ENCODE measurements around the gene RBMS3.

Gene RBMS3

GRCh38 chr3:29249829-29250345 is 31.0 kb upstream of the RBMS3 start:
- no peak overlapping the region for H3K27ac ChIP-seq
- no peaks in the 10 kb centered on the region for H3K36me3 ChIP-seq
- no peak overlapping the region for H3K4me3 ChIP-seq
- no peak overlapping the region for H3K9ac ChIP-seq
- H3K27me3 ChIP-seq: no peaks in the 10 kb centered on the region
- H3K9me3 ChIP-seq: no peaks in the 10 kb centered on the region
- TF ChIP-seq Cebpa-rat (IDR thresholded peaks at IDR 0.05): no peak
- H3K4me2 ChIP-seq: no peak overlapping the region
- no peaks in the 10 kb centered on the region for H3K4me1 ChIP-seq
- H4K20me1 ChIP-seq: no peaks in the 10 kb centered on the region

GRCh38 chr3:29255854-29256696 is 24.8 kb upstream of the RBMS3 start:
- no peaks in the 10 kb centered on the region for H3K27me3 ChIP-seq
- H3K4me1 ChIP-seq: no peaks in the 10 kb centered on the region
- TF ChIP-seq Cebpa-rat (IDR thresholded peaks at IDR 0.05): no peak
- H3K9me3 ChIP-seq: no peaks in the 10 kb centered on the region
- H4K20me1 ChIP-seq: no peaks in the 10 kb centered on the region
- H3K9ac ChIP-seq: no peak overlapping the region
- H3K36me3 ChIP-seq: no peaks in the 10 kb centered on the region
- H3K4me3 ChIP-seq: no peak overlapping the region
- no peak overlapping the region for H3K4me2 ChIP-seq
- H3K27ac ChIP-seq: no peak overlapping the region

- Histone ChIP-seq H3K4me2 (no peak overlapping the region), H3K9ac (no peak overlapping the region), H3K4me3 (no peak overlapping the region), H4K20me1 (no peaks in the 10 kb centered on the region), H3K27me3 (no peaks in the 10 kb centered on the region), H3K36me3 (no peaks in the 10 kb centered on the region), H3K4me1 (no peaks in the 10 kb centered on the region), H3K27ac (no peak overlapping the region), H3K9me3 (no peaks in the 10 kb centered on the region)
- no peak for TF ChIP-seq Cebpa-rat (IDR thresholded peaks at IDR 0.05)
These were observed 22.7 kb upstream of the RBMS3 start for GRCh38 chr3:29258161-29258560.

- no peak for TF ChIP-seq Cebpa-rat (IDR thresholded peaks at IDR 0.05)
- Histone ChIP-seq H4K20me1 (no peaks in the 10 kb centered on the region), H3K4me2 (no peak overlapping the region), H3K9me3 (no peaks in the 10 kb centered on the region), H3K9ac (no peak overlapping the region), H3K27me3 (no peaks in the 10 kb centered on the region), H3K4me1 (no peaks in the 10 kb centered on the region), H3K4me3 (no peak overlapping the region), H3K27ac (no peak overlapping the region), H3K36me3 (no peaks in the 10 kb centered on the region)
These were observed 19.8 kb upstream of the RBMS3 start for GRCh38 chr3:29261119-29261518.

GRCh38 chr3:29263476-29263875 is 17.4 kb upstream of the RBMS3 start:
- H3K4me1 ChIP-seq: no peaks in the 10 kb centered on the region
- no peaks in the 10 kb centered on the region for H3K27me3 ChIP-seq
- H3K4me2 ChIP-seq: no peak overlapping the region
- no peaks in the 10 kb centered on the region for H4K20me1 ChIP-seq
- no peaks in the 10 kb centered on the region for H3K36me3 ChIP-seq
- no peak for TF ChIP-seq Cebpa-rat (IDR thresholded peaks at IDR 0.05)
- H3K4me3 ChIP-seq: no peak overlapping the region
- H3K27ac ChIP-seq: no peak overlapping the region
- no peaks in the 10 kb centered on the region for H3K9me3 ChIP-seq
- no peak overlapping the region for H3K9ac ChIP-seq

- H3K4me1 ChIP-seq: no peaks in the 10 kb centered on the region
- H3K9ac ChIP-seq: no peak overlapping the region
- no peak overlapping the region for H3K27ac ChIP-seq
- no peaks in the 10 kb centered on the region for H3K27me3 ChIP-seq
- TF ChIP-seq Cebpa-rat (IDR thresholded peaks at IDR 0.05): no peak
- no peaks in the 10 kb centered on the region for H3K9me3 ChIP-seq
- H3K4me2 ChIP-seq: no peak overlapping the region
- H3K36me3 ChIP-seq: no peaks in the 10 kb centered on the region
- no peak overlapping the region for H3K4me3 ChIP-seq
- H4K20me1 ChIP-seq: no peaks in the 10 kb centered on the region
These were observed 15.3 kb upstream of the RBMS3 start for GRCh38 chr3:29265509-29266072.

GRCh38 chr3:29267226-29267625 is 13.6 kb upstream of the RBMS3 start:
- no peaks in the 10 kb centered on the region for H3K36me3 ChIP-seq
- no peak overlapping the region for H3K9ac ChIP-seq
- H3K4me2 ChIP-seq: no peak overlapping the region
- no peaks in the 10 kb centered on the region for H4K20me1 ChIP-seq
- TF ChIP-seq Cebpa-rat (IDR thresholded peaks at IDR 0.05): no peak
- no peaks in the 10 kb centered on the region for H3K9me3 ChIP-seq
- no peak overlapping the region for H3K4me3 ChIP-seq
- H3K27me3 ChIP-seq: no peaks in the 10 kb centered on the region
- no peaks in the 10 kb centered on the region for H3K4me1 ChIP-seq
- no peak overlapping the region for H3K27ac ChIP-seq

GRCh38 chr3:29268651-29269050 is 12.2 kb upstream of the RBMS3 start:
- Histone ChIP-seq H3K4me1 (no peaks in the 10 kb centered on the region), H4K20me1 (no peaks in the 10 kb centered on the region), H3K4me3 (no peak overlapping the region), H3K27ac (no peak overlapping the region), H3K27me3 (no peaks in the 10 kb centered on the region), H3K36me3 (no peaks in the 10 kb centered on the region), H3K9me3 (no peaks in the 10 kb centered on the region), H3K9ac (no peak overlapping the region), H3K4me2 (no peak overlapping the region)
- no peak for TF ChIP-seq Cebpa-rat (IDR thresholded peaks at IDR 0.05)

- Histone ChIP-seq H3K9me3 (no peaks in the 10 kb centered on the region), H3K27me3 (no peaks in the 10 kb centered on the region), H4K20me1 (no peaks in the 10 kb centered on the region), H3K36me3 (no peaks in the 10 kb centered on the region), H3K4me2 (no peak overlapping the region), H3K4me3 (no peak overlapping the region), H3K4me1 (no peaks in the 10 kb centered on the region), H3K27ac (no peak overlapping the region), H3K9ac (no peak overlapping the region)
- TF ChIP-seq Cebpa-rat (IDR thresholded peaks at IDR 0.05): no peak
These were observed 10.1 kb upstream of the RBMS3 start for GRCh38 chr3:29270752-29271151.

- H3K27me3 ChIP-seq: no peaks in the 10 kb centered on the region
These were observed 9.4 kb upstream of the RBMS3 start for GRCh38 chr3:29271475-29271874.

More at GRCh38 chr3:29271475-29271874, 9.4 kb upstream of the RBMS3 start:
- Histone ChIP-seq H3K9ac (no peak overlapping the region), H3K4me3 (no peak overlapping the region), H3K27ac (no peak overlapping the region), H3K4me1 (no peaks in the 10 kb centered on the region), H4K20me1 (no peaks in the 10 kb centered on the region), H3K36me3 (no peaks in the 10 kb centered on the region), H3K9me3 (no peaks in the 10 kb centered on the region), H3K4me2 (no peak overlapping the region)
- no peak for TF ChIP-seq Cebpa-rat (IDR thresholded peaks at IDR 0.05)

All from BLaER1 (cell line).